ENCODE measurements around the gene ADRM1. TPM values are rescaled to one million over a fixed set of nuclear protein-coding genes. Genes with fewer than 3 reads are reported as not detected.

Gene ADRM1
- total and polyA plus RNA-seq, 2 experiments from 2014 or later, result 206 to 243 TPM

DNA sequence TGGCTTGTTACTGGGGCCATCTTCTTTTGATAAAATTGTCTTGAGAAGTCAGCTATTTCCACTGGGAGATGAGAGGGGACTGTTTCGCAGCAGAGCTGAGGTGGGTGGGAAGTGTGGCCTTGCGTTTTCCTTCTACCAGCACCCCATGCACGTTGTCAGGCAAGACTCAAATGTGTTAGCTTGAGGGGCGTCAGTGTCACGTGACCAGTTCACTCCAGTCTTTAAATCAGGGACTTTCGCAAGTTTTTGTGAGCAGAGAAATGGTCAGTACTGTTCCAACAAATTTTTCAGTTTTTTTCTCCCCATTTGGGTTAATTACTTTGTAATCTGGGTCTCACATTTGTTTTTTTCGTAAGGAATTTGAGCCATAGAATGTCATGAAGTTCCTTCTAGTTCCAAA is 20.7 kb upstream of the ADRM1 start:
- ATAC-seq (no peak), DNase-seq (ENCODE audit: low spot score) (no peak)
- Mint-ChIP-seq H3K9me3 (no peaks in the 10 kb centered on the region), H3K36me3 (ENCODE audit: low read depth) (peaks cover 41% of the 10 kb centered on the region), H3K4me1 (no peaks in the 10 kb centered on the region; the same call in 2 of the 3 replicates), H3K27ac (no peak overlapping the region), H3K27me3 (ENCODE audit: insufficient read depth, low read depth, poor library complexity) (no peaks in the 10 kb centered on the region), H3K4me3 (no peak overlapping the region)
- H3K27ac ChIP-seq (ENCODE audit: low read depth), result no peak overlapping the region
- no peaks in the 10 kb centered on the region for H4K20me1 ChIP-seq (replicated peaks; ENCODE audit: insufficient read depth)
- no peak overlapping the region for H3K4me2 ChIP-seq
- TF ChIP-seq EZH2phosphoT487 (IDR thresholded peaks at IDR 0.05; ENCODE audit: unreplicated experiment), result no peak
- TF ChIP-seq NANOG (IDR thresholded peaks at IDR 0.05; ENCODE audit: borderline replicate concordance), result no peak
- TF ChIP-seq ZNF114 (CRISPR knock-in tag; IDR thresholded peaks at IDR 0.05), result no peak
- no peak for TF ChIP-seq EZH2 (IDR thresholded peaks at IDR 0.05; ENCODE audit: low read depth, unreplicated experiment)
- TF ChIP-seq POLR2AphosphoS5 (IDR thresholded peaks at IDR 0.05; ENCODE audit: low read depth), result no peak
- no peak for TF ChIP-seq JUNB (IDR thresholded peaks at IDR 0.05; ENCODE audit: unreplicated experiment)
- no peak for TF ChIP-seq ZNF331 (CRISPR knock-in tag; IDR thresholded peaks at IDR 0.05; ENCODE audit: low read depth)
- TF ChIP-seq CREB1 (CRISPR knock-in tag; IDR thresholded peaks at IDR 0.05; ENCODE audit: low read depth), result no peak
- no peak for TF ChIP-seq CTCF (conservative IDR thresholded peaks at IDR 0.05; ENCODE audit: low read depth in 2 of 2)
- TF ChIP-seq, protein P1, sequence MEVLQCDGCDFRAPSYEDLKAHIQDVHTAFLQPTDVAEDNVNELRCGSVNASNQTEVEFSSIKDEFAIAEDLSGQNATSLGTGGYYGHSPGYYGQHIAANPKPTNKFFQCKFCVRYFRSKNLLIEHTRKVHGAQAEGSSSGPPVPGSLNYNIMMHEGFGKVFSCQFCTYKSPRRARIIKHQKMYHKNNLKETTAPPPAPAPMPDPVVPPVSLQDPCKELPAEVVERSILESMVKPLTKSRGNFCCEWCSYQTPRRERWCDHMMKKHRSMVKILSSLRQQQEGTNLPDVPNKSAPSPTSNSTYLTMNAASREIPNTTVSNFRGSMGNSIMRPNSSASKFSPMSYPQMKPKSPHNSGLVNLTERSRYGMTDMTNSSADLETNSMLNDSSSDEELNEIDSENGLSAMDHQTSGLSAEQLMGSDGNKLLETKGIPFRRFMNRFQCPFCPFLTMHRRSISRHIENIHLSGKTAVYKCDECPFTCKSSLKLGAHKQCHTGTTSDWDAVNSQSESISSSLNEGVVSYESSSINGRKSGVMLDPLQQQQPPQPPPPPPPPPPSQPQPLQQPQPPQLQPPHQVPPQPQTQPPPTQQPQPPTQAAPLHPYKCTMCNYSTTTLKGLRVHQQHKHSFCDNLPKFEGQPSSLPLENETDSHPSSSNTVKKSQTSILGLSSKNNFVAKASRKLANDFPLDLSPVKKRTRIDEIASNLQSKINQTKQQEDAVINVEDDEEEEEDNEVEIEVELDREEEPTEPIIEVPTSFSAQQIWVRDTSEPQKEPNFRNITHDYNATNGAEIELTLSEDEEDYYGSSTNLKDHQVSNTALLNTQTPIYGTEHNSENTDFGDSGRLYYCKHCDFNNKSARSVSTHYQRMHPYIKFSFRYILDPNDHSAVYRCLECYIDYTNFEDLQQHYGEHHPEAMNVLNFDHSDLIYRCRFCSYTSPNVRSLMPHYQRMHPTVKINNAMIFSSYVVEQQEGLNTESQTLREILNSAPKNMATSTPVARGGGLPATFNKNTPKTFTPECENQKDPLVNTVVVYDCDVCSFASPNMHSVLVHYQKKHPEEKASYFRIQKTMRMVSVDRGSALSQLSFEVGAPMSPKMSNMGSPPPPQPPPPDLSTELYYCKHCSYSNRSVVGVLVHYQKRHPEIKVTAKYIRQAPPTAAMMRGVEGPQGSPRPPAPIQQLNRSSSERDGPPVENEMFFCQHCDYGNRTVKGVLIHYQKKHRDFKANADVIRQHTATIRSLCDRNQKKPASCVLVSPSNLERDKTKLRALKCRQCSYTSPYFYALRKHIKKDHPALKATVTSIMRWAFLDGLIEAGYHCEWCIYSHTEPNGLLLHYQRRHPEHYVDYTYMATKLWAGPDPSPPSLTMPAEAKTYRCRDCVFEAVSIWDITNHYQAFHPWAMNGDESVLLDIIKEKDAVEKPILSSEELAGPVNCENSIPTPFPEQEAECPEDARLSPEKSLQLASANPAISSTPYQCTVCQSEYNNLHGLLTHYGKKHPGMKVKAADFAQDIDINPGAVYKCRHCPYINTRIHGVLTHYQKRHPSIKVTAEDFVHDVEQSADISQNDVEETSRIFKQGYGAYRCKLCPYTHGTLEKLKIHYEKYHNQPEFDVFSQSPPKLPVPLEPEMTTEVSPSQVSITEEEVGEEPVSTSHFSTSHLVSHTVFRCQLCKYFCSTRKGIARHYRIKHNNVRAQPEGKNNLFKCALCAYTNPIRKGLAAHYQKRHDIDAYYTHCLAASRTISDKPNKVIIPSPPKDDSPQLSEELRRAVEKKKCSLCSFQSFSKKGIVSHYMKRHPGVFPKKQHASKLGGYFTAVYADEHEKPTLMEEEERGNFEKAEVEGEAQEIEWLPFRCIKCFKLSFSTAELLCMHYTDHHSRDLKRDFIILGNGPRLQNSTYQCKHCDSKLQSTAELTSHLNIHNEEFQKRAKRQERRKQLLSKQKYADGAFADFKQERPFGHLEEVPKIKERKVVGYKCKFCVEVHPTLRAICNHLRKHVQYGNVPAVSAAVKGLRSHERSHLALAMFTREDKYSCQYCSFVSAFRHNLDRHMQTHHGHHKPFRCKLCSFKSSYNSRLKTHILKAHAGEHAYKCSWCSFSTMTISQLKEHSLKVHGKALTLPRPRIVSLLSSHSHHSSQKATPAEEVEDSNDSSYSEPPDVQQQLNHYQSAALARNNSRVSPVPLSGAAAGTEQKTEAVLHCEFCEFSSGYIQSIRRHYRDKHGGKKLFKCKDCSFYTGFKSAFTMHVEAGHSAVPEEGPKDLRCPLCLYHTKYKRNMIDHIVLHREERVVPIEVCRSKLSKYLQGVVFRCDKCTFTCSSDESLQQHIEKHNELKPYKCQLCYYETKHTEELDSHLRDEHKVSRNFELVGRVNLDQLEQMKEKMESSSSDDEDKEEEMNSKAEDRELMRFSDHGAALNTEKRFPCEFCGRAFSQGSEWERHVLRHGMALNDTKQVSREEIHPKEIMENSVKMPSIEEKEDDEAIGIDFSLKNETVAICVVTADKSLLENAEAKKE (CRISPR knock-in tag; IDR thresholded peaks at IDR 0.05), result no peak
- TF ChIP-seq, protein P2, sequence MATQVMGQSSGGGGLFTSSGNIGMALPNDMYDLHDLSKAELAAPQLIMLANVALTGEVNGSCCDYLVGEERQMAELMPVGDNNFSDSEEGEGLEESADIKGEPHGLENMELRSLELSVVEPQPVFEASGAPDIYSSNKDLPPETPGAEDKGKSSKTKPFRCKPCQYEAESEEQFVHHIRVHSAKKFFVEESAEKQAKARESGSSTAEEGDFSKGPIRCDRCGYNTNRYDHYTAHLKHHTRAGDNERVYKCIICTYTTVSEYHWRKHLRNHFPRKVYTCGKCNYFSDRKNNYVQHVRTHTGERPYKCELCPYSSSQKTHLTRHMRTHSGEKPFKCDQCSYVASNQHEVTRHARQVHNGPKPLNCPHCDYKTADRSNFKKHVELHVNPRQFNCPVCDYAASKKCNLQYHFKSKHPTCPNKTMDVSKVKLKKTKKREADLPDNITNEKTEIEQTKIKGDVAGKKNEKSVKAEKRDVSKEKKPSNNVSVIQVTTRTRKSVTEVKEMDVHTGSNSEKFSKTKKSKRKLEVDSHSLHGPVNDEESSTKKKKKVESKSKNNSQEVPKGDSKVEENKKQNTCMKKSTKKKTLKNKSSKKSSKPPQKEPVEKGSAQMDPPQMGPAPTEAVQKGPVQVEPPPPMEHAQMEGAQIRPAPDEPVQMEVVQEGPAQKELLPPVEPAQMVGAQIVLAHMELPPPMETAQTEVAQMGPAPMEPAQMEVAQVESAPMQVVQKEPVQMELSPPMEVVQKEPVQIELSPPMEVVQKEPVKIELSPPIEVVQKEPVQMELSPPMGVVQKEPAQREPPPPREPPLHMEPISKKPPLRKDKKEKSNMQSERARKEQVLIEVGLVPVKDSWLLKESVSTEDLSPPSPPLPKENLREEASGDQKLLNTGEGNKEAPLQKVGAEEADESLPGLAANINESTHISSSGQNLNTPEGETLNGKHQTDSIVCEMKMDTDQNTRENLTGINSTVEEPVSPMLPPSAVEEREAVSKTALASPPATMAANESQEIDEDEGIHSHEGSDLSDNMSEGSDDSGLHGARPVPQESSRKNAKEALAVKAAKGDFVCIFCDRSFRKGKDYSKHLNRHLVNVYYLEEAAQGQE (IDR thresholded peaks at IDR 0.05; ENCODE audit: unreplicated experiment), result no peak
- no peaks in the 10 kb centered on the region for H3K9me2 ChIP-seq (ENCODE audit: insufficient read depth)
- 0 out of 2 replicates have a peak, but pooled peaks cover 3% of the 10 kb centered on the region for H3F3A ChIP-seq (replicated peaks; ENCODE audit: low read depth)
- peaks cover 16% of the 10 kb centered on the region; the same call in 1 of the 2 replicates for H3K36me3 ChIP-seq (ENCODE audit: insufficient read depth)
- H2AFZ ChIP-seq, result no peak overlapping the region
- H3K27me3 ChIP-seq (ENCODE audit: insufficient read depth), result no peaks in the 10 kb centered on the region
- no peaks in the 10 kb centered on the region for H3K4me1 ChIP-seq (ENCODE audit: insufficient read depth)
- no peak overlapping the region for H3K4me3 ChIP-seq
- no peaks in the 10 kb centered on the region for H3K79me2 ChIP-seq (replicated peaks; ENCODE audit: insufficient read depth)

All from GM23338 (cell line).